ENCODE data around the gene C1orf174.

The C1orf174 gene

DNA sequence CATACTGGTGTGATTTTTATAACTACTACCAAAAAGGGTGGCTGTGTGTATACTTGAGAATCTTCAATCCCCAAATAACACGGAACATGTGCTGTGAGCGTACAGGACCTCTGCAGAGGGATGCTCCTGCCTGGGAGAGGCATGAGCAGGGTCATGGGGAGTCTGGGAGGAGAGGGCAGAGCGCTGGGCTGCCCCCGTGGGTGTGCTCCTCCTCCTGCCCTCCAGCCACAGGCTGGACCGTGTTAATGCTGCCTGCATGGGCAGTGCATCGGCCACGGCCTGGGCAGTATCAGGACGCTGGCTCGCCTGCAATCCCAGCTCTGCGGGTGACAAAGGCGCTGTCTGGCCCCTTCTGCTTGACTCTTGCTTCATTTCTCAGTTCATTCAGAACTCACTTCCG is 49.2 kb downstream of the C1orf174 start:
- H3K4me1 Mint-ChIP-seq (ENCODE audit: low read depth), result peaks cover 10% of the 10 kb centered on the region
- intact Hi-C loops (cut with micrococcal nuclease), result no loop called here
- H3K27ac Mint-ChIP-seq, result no peak overlapping the region
- H3K27me3 Mint-ChIP-seq, result no peaks in the 10 kb centered on the region
- no peaks in the 10 kb centered on the region for H3K9me3 Mint-ChIP-seq
- no peak overlapping the region for H3K4me3 Mint-ChIP-seq
- peaks cover 49% of the 10 kb centered on the region for H3K36me3 Mint-ChIP-seq (ENCODE audit: low read depth)

- Mint-ChIP-seq H3K27me3 (no peaks in the 10 kb centered on the region), H3K4me1 (ENCODE audit: low read depth) (peaks cover 11% of the 10 kb centered on the region), H3K27ac (no peak overlapping the region), H3K4me3 (no peak overlapping the region), H3K36me3 (ENCODE audit: low read depth) (peaks cover 72% of the 10 kb centered on the region), H3K9me3 (no peaks in the 10 kb centered on the region)
- intact Hi-C loops (cut with micrococcal nuclease), result no loop called here
These were observed 53.0 kb downstream of the C1orf174 start for GRCh38 chr1:3847081-3847480.

- H3K27ac Mint-ChIP-seq, result no peak overlapping the region
These were observed 53.5 kb downstream of the C1orf174 start for GRCh38 chr1:3846541-3846940.

DNA sequence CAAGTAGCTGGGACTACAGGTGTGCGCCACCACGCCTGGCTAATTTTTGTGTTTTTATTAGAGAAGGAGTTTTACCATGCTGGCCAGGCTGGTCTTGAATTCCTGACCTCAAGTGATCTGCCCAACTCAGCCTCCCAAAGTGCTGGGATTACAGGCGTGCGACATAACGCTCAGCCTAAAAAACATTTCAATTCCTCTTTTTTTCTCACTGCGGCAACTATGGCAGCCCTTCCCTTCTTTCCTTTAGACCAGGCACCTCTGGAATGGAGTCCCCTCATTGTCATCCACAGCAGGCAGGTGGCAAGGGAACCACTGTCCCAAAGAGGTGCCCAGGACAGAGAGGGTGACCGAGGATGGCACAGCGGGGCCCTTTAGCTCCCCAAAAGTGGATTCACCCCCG is 57.2 kb downstream of the C1orf174 start:
- Mint-ChIP-seq H3K4me1 (ENCODE audit: low read depth) (peaks cover 11% of the 10 kb centered on the region), H3K27me3 (no peaks in the 10 kb centered on the region), H3K4me3 (peak overlapping the region; percentile 46), H3K9me3 (peaks cover 14% of the 10 kb centered on the region), H3K27ac (peak overlapping the region; percentile 90), H3K36me3 (ENCODE audit: low read depth) (peaks cover 85% of the 10 kb centered on the region)
- intact Hi-C loops (cut with micrococcal nuclease), result no loop called here

More at GRCh38 chr1:3846541-3846940, 53.5 kb downstream of the C1orf174 start:
- no peaks in the 10 kb centered on the region for H3K9me3 Mint-ChIP-seq
- no peak overlapping the region for H3K4me3 Mint-ChIP-seq
- H3K27me3 Mint-ChIP-seq, result no peaks in the 10 kb centered on the region
- intact Hi-C loops (cut with micrococcal nuclease), result no loop called here
- H3K4me1 Mint-ChIP-seq (ENCODE audit: low read depth), result peaks cover 11% of the 10 kb centered on the region
- H3K36me3 Mint-ChIP-seq (ENCODE audit: low read depth), result peaks cover 76% of the 10 kb centered on the region

- Mint-ChIP-seq H3K4me1 (ENCODE audit: low read depth) (peaks cover 11% of the 10 kb centered on the region), H3K27ac (no peak overlapping the region), H3K9me3 (peaks cover 27% of the 10 kb centered on the region), H3K4me3 (no peak overlapping the region), H3K36me3 (ENCODE audit: low read depth) (peaks cover 85% of the 10 kb centered on the region), H3K27me3 (no peaks in the 10 kb centered on the region)
- intact Hi-C loops (cut with micrococcal nuclease), result no loop called here
These were observed 58.6 kb downstream of the C1orf174 start for GRCh38 chr1:3841491-3841890.

All from dendritic cell treated with granulocyte-macrophage colony-stimulating factor and Interleukin-4, amounts not matched to agents 40 ng/mL and 50 ng/mL, for 4 days (primary cell).